Thymus (tissue), 14 donors: Measurements from ENCODE around the gene DUS3L. TPM values are rescaled to one million over a fixed set of nuclear protein-coding genes. Genes with fewer than 3 reads are reported as not detected.

Source experiments
- DNase-seq, 9 donors: peaks; one replicate each; pipeline ENCODE4 v3.0.0-alpha.2; 2013; ENCODE audit warnings: low spot score in 9 of 9, low read depth in 6 of 9, missing footprints in 1 of 9
- H3K27ac ChIP-seq, 2 donors: one replicate each; pipeline ENCODE4 v1.5.1; 2013; ENCODE audit warnings: control low read depth in 1 of 2, low read depth in 1 of 2, low read length in 1 of 2, mild to moderate bottlenecking in 1 of 2, moderate library complexity in 1 of 2
- H3K27me3 ChIP-seq, 2 donors: one replicate each; pipeline ENCODE4 v1.5.1; 2013; ENCODE audit warnings: low read length in 1 of 2; ENCODE audit not compliant: control insufficient read depth in 2 of 2, insufficient read depth in 1 of 2
- H3K36me3 ChIP-seq, 2 donors: one replicate each; pipeline ENCODE4 v1.5.1; 2013; ENCODE audit warnings: low read length in 1 of 2, mild to moderate bottlenecking in 1 of 2, moderate library complexity in 1 of 2; ENCODE audit not compliant: control insufficient read depth in 2 of 2, insufficient read depth in 2 of 2
- H3K4me1 ChIP-seq, 2 donors: one replicate each; pipeline ENCODE4 v1.5.1; 2013; ENCODE audit warnings: low read length in 2 of 2; ENCODE audit not compliant: control insufficient read depth in 2 of 2, insufficient read depth in 2 of 2
- H3K4me3 ChIP-seq, 2 donors: one replicate each; pipeline ENCODE4 v1.5.1; 2013; ENCODE audit warnings: low read length in 2 of 2, control low read depth in 1 of 2, mild to moderate bottlenecking in 1 of 2
- H3K9me3 ChIP-seq, 2 donors: one replicate each; pipeline ENCODE4 v1.5.1; 2013; ENCODE audit warnings: low read length in 1 of 2, mild to moderate bottlenecking in 1 of 2; ENCODE audit not compliant: control insufficient read depth in 2 of 2, insufficient read depth in 1 of 2
- whole genome bisulfite sequencing: extraction: QIAGEN DNeasy Blood & Tissue Kit; methylation state at CpG from one replicate; pipeline ENCODE4 v1.1.7; 2013; 5-methylcytosine and 5-hydroxymethylcytosine counted together
- long read RNA-seq, 10 donors: transcript quantifications; one replicate each; lab custom pipeline, GENCODE V29; 2026
- polyA plus RNA-seq: library from polyadenylated mRNA; stranded (reverse); fragments of 200-250 nt; gene quantifications from one replicate; pipeline ENCODE4 v1.2.3, GENCODE V29; 2013
- total RNA-seq: library from RNA; stranded (reverse); fragments of 120-200 nt; gene quantifications from one replicate; pipeline ENCODE4 v1.2.4, GENCODE V29; 2013
- donor health status: healthy.

DUS3L gene
- total RNA-seq (25.2 TPM), polyA plus RNA-seq (43.9 TPM)
- long read RNA-seq, donor 1, result 0 reads
- long read RNA-seq, donor 2, transcript DUS3L-201 (13 exons, 2,113 nt), result major isoform, 11 of 12 reads
- long read RNA-seq, donor 2, partial matches to known transcripts, result 0 of 12 reads
- long read RNA-seq, donor 2, other reads (novel, unspliced or antisense), result 0 of 12 reads
- long read RNA-seq, donor 3, transcript DUS3L-201 (13 exons, 2,113 nt), result major isoform, 6 of 7 reads
- long read RNA-seq, donor 3, partial matches to known transcripts, result 0 of 7 reads
- long read RNA-seq, donor 3, other reads (novel, unspliced or antisense), result 0 of 7 reads
- long read RNA-seq, donor 4, partial matches to known transcripts, result 0 of 3 reads
- long read RNA-seq, donor 4, other reads (novel, unspliced or antisense), result 0 of 3 reads
- long read RNA-seq, donor 5, transcript DUS3L-201 (13 exons, 2,113 nt), result major isoform, 7 of 8 reads
- long read RNA-seq, donor 5, partial matches to known transcripts, result 0 of 8 reads
- long read RNA-seq, donor 5, other reads (novel, unspliced or antisense), result 0 of 8 reads
- long read RNA-seq, donor 6, transcript DUS3L-201 (13 exons, 2,113 nt), result major isoform, 6 of 7 reads
- long read RNA-seq, donor 6, partial matches to known transcripts, result 0 of 7 reads
- long read RNA-seq, donor 6, other reads (novel, unspliced or antisense), result 0 of 7 reads
- long read RNA-seq, donor 7, partial matches to known transcripts, result 0 of 2 reads
- long read RNA-seq, donor 7, other reads (novel, unspliced or antisense), result 0 of 2 reads
- long read RNA-seq, donor 8, partial matches to known transcripts, result 0 of 2 reads
- long read RNA-seq, donor 8, other reads (novel, unspliced or antisense), result 0 of 2 reads
- long read RNA-seq, donor 9, partial matches to known transcripts, result 0 of 4 reads
- long read RNA-seq, donor 9, other reads (novel, unspliced or antisense), result 0 of 4 reads
- long read RNA-seq, donor 10, partial matches to known transcripts, result 0 of 4 reads
- long read RNA-seq, donor 10, other reads (novel, unspliced or antisense), result 0 of 4 reads

DNA sequence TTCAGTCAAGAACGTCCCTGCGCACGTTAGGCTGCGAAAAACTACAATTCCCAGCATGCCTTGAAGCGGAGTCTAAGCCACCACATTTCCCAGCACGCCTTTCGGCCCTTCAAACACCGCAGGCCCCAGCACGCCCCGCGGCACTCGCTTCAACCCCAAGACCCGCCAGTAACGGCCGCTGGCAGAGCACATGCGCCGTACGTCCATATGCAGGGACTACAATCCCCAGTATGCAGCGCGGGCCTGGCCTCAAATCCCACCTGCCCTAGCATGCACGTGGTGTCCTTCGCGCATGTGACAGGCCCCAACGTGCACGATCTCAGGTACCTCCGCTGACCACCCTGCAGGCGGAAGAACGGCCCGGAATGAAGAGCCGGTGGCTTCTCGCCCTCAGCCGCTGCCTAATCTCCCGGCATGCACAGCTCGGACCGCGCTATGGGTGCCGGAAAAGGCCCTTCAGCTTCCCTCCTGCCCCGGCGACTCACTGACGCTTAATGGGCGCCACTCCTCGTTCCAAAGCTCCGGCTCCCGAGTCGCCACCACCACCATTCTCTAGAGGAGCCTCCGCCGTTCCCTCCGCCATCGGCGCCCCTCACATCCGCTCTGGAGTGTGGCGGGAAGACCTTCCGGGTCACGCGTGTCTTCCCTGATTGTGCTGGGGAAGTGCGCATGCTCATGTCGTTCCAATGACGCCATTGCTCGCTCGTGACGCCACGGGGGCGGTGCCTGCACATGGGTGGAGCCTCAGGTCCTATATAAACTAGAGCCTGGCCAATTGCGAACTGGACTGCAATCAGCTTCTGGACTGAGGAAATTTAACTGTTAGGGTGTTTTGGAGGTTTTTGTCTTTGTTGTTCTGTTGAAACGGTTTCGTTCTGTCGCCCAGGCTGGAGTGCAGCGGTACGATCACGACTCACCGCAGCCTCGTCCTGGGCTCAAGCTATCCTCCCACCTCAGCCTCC is at the start of gene DUS3L:
Gene DUS3L (minus strand): TSS at position 605 of the 962 bp plus-strand sequence. CDS start 22 bp downstream, at position 583.
- H3K4me1 ChIP-seq, result peaks cover 5 to 14% of the 10 kb centered on the region in 2 donors
- WGBS, result 11% methylated on average over 72 of the region's 72 CpGs

GRCh38 chr19:5839065-5840017 is 48.4 kb upstream of the DUS3L start, which contains the start of gene FUT6:
TSS of gene FUT6 (minus strand) at chr19:5839702. CDS start at chr19:5832567, 7,135 bp downstream.
- 68% methylated on average over 9 of the region's 9 CpGs for WGBS
- Histone ChIP-seq H3K27ac (no peak within 1 kb of the TSS), H3K27me3 (peaks cover 7 to 10% of the 10 kb centered on the region in 2 donors), H3K4me3 (no peak within 1 kb of the TSS), H3K9me3 (no peaks in the 10 kb centered on the region), H3K36me3 (no peaks in the 10 kb centered on the region), H3K4me1 (peaks cover 0 to 8% of the 10 kb centered on the region in 2 donors)
- DNase-seq, result no peak

More for the DNA sequence above, at the start of gene DUS3L:
- H3K36me3 ChIP-seq, result peaks cover 40 to 43% of the 10 kb centered on the region in 2 donors
- H3K27me3 ChIP-seq, result no peaks in the 10 kb centered on the region
- peak; percentile 93 to 99 (median 97) for DNase-seq
- H3K4me3 ChIP-seq, result peak within 1 kb of the TSS; percentile 59 to 85
- peak within 1 kb of the TSS; percentile 89 to 97 for H3K27ac ChIP-seq
- H3K9me3 ChIP-seq, result peaks cover 0 to 8% of the 10 kb centered on the region in 2 donors

- DNase-seq, result no peak
- Histone ChIP-seq H3K27me3 (peaks cover 7 to 10% of the 10 kb centered on the region in 2 donors), H3K9me3 (no peaks in the 10 kb centered on the region), H3K36me3 (no peaks in the 10 kb centered on the region), H3K4me3 (no peak overlapping the region), H3K4me1 (peaks cover 0 to 8% of the 10 kb centered on the region in 2 donors), H3K27ac (no peak overlapping the region)
- WGBS, result 29% methylated on average over 20 of the region's 20 CpGs
These were observed 47.5 kb upstream of the DUS3L start for GRCh38 chr19:5838353-5839064.

- H3K4me3 ChIP-seq, result no peak overlapping the region
- peaks cover 7 to 10% of the 10 kb centered on the region in 2 donors for H3K27me3 ChIP-seq
- H3K4me1 ChIP-seq, result peaks cover 0 to 8% of the 10 kb centered on the region in 2 donors
- H3K27ac ChIP-seq, result no peak overlapping the region
- WGBS, result 51% methylated on average over 15 of the region's 15 CpGs
- H3K36me3 ChIP-seq, result no peaks in the 10 kb centered on the region
- no peaks in the 10 kb centered on the region for H3K9me3 ChIP-seq
- DNase-seq, result no peak
These were observed 46.9 kb upstream of the DUS3L start for GRCh38 chr19:5837761-5838352.

- Histone ChIP-seq H3K9me3 (no peaks in the 10 kb centered on the region), H3K4me1 (peaks cover 11 to 18% of the 10 kb centered on the region in 2 donors), H3K27ac (no peak overlapping the region), H3K36me3 (no peaks in the 10 kb centered on the region), H3K27me3 (peaks cover 11 to 27% of the 10 kb centered on the region in 2 donors), H3K4me3 (no peak overlapping the region)
- WGBS, result 96% methylated on average over 6 of the region's 6 CpGs
- no peak for DNase-seq
These were observed 41.7 kb upstream of the DUS3L start for GRCh38 chr19:5832527-5833216.

DNA sequence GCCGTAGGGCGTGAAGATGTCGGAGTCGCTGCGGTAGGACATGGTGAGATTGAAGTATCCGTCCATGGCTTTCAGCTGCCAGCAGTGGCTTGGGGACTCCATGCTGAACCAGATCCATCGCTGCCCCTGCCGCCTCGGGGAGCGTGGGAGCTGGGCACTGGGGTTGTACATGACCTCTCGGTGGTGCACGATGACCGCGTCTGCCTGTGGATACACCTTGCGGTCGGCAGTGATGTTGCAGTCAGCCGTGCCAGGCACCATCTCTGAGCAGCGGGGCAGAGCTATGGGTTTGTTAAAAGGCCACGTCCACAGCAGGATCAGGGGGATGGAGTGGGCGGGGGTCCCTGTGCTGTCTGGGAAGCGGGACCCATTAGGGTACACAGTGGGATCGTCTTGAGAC is 41.1 kb upstream of the DUS3L start:
- DNase-seq, result no peak
- Histone ChIP-seq H3K9me3 (peaks cover 0 to under 1% of the 10 kb centered on the region in 2 donors), H3K27me3 (peaks cover 11 to 27% of the 10 kb centered on the region in 2 donors), H3K36me3 (no peaks in the 10 kb centered on the region), H3K4me3 (no peak overlapping the region), H3K4me1 (peaks cover 14 to 23% of the 10 kb centered on the region in 2 donors), H3K27ac (no peak overlapping the region)
- WGBS, result 96% methylated on average over 22 of the region's 22 CpGs
